H1 (cell line): ENCODE results near the gene CDR2L. TPM values are rescaled to one million over a fixed set of nuclear protein-coding genes. Genes with fewer than 3 reads are reported as not detected.

Source experiments
- CTCF ChIA-PET: fragments of 300-600 bp; sonication (Branson Sonifier 250); formaldehyde crosslinking; loops from one replicate; lab custom pipeline; 2021; ENCODE audit not compliant: partially characterized antibody; lab: Charles Lee
- POLR2A ChIA-PET: fragments of 300-600 bp; sonication (Branson Sonifier 250); formaldehyde crosslinking; loops from one replicate; lab custom pipeline; 2021; ENCODE audit warnings: inconsistent platforms; ENCODE audit not compliant: partially characterized antibody; lab: Charles Lee
- DNase-seq, 2 experiments: peaks; one replicate each; pipeline versions ENCODE4 v3.0.0 to v3.0.0-alpha.2; 2010 to 2022; ENCODE audit warnings: low spot score in 2 of 2, low read depth in 1 of 2, mixed read lengths in 1 of 2
- FAIRE-seq: peaks from 2 replicates; lab custom pipeline; 2011; peaks lifted over from hg19 to GRCh38; lab: Jason Lieb, UNC
- H2AFZ ChIP-seq: 2 replicates; pipeline ENCODE4 v1.8.1; 2012; ENCODE audit warnings: low read length, inconsistent platforms
- H2AK5ac ChIP-seq: 2 replicates; pipeline ENCODE4 v1.6.1; 2013; ENCODE audit warnings: low read depth, low read length
- H2BK120ac ChIP-seq: replicated peaks from 2 replicates; pipeline ENCODE3; 2013; ENCODE audit warnings: low read depth, low read length, inconsistent platforms
- H2BK12ac ChIP-seq: 2 replicates; pipeline ENCODE4 v1.6.1; 2013; ENCODE audit warnings: low read depth, low read length
- H2BK15ac ChIP-seq: 2 replicates; pipeline ENCODE4 v1.6.1; 2013; ENCODE audit warnings: low read length
- H2BK20ac ChIP-seq: 2 replicates; pipeline ENCODE4 v1.6.1; 2013; ENCODE audit warnings: low read length
- H2BK5ac ChIP-seq: 2 replicates; pipeline ENCODE4 v1.6.1; 2013; ENCODE audit warnings: low read depth, low read length
- H3K14ac ChIP-seq: 2 replicates; pipeline ENCODE4 v1.6.1; 2013; ENCODE audit warnings: inconsistent platforms; ENCODE audit not compliant: insufficient read length
- H3K18ac ChIP-seq: 2 replicates; pipeline ENCODE4 v1.6.1; 2013; ENCODE audit warnings: low read length; ENCODE audit errors: extremely low read depth
- H3K23ac ChIP-seq: 2 replicates; pipeline ENCODE4 v1.6.1; 2013; ENCODE audit warnings: inconsistent platforms; ENCODE audit not compliant: insufficient read length
- H3K23me2 ChIP-seq: 2 replicates; pipeline ENCODE4 v1.6.1; 2013; ENCODE audit warnings: low read depth, low read length
- H3K27ac ChIP-seq: 2 replicates; pipeline ENCODE4 v1.6.1; 2011; ENCODE audit warnings: low read depth, low read length, inconsistent platforms
- H3K27me3 ChIP-seq, 4 experiments: replicated peaks in 1 of 4; 1 replicate in 1 of 4; 2 replicates in 3 of 4; pipeline versions ENCODE4 v1.6.1 to v1.8.1; 2011 to 2013; ENCODE audit warnings: low read length in 3 of 4, mild to moderate bottlenecking in 3 of 4, inconsistent platforms in 2 of 4, mixed read lengths in 2 of 4, moderate library complexity in 1 of 4; ENCODE audit not compliant: control insufficient read depth in 3 of 4, insufficient read depth in 3 of 4; ENCODE audit errors: extremely low read depth in 1 of 4
- H3K36me3 ChIP-seq, 4 experiments: 2 replicates each; pipeline versions ENCODE4 v1.6.1 to v1.8.1; 2011 to 2013; ENCODE audit warnings: mild to moderate bottlenecking in 4 of 4, low read length in 3 of 4, moderate library complexity in 2 of 4, control low read depth in 1 of 4, inconsistent platforms in 1 of 4; ENCODE audit not compliant: insufficient read depth in 4 of 4, control insufficient read depth in 2 of 4
- H3K4ac ChIP-seq: replicated peaks from 2 replicates; pipeline ENCODE3; 2013; ENCODE audit warnings: low read length, low read depth, mixed read lengths, inconsistent platforms; ENCODE audit not compliant: insufficient read length
- H3K4me1 ChIP-seq, 4 experiments: replicated peaks in 1 of 4; 1 replicate in 1 of 4; 2 replicates in 3 of 4; pipeline versions ENCODE4 v1.6.1 to v1.8.1; 2011 to 2013; ENCODE audit warnings: low read length in 3 of 4, inconsistent platforms in 2 of 4, mixed read lengths in 1 of 4; ENCODE audit not compliant: insufficient read depth in 4 of 4, control insufficient read depth in 3 of 4
- H3K4me2 ChIP-seq, 2 experiments: 2 replicates each; pipeline versions ENCODE4 v1.6.1 to v1.8.1; 2011 to 2013; ENCODE audit warnings: low read depth in 2 of 2, low read length in 2 of 2, control low read depth in 1 of 2, inconsistent platforms in 1 of 2, mild to moderate bottlenecking in 1 of 2; ENCODE audit not compliant: insufficient read depth in 1 of 2
- H3K4me3 ChIP-seq, 4 experiments: fragments of 200-600, 300-600 bp in 1 of 4; sonication (generic), shearing (Covaris generic), sonication (Bioruptor Twin) in 1 of 4; 2 replicates each; pipeline versions ENCODE4 v1.5.1 to v1.8.1; 2011 to 2016; ENCODE audit warnings: low read length in 4 of 4, low read depth in 3 of 4, control low read depth in 2 of 4, inconsistent platforms in 2 of 4, mild to moderate bottlenecking in 2 of 4, mixed read lengths in 1 of 4, moderate library complexity in 1 of 4; ENCODE audit not compliant: insufficient read depth in 2 of 4; ENCODE audit errors: extremely low read depth in 1 of 4
- H3K56ac ChIP-seq: replicated peaks from 2 replicates; pipeline ENCODE3; 2013; ENCODE audit warnings: low read depth, mild to moderate bottlenecking, mixed read lengths, low read length, inconsistent platforms; ENCODE audit not compliant: insufficient read length
- H3K79me1 ChIP-seq: 2 replicates; pipeline ENCODE4 v1.6.1; 2013; ENCODE audit warnings: low read depth, low read length, control low read depth
- H3K79me2 ChIP-seq, 2 experiments: 2 replicates each; pipeline versions ENCODE4 v1.6.1 to v1.8.1; 2012 to 2013; ENCODE audit warnings: low read length in 2 of 2, mild to moderate bottlenecking in 2 of 2, inconsistent platforms in 1 of 2; ENCODE audit not compliant: insufficient read depth in 2 of 2, control insufficient read depth in 1 of 2
- H3K9ac ChIP-seq, 4 experiments: replicated peaks in 1 of 4; 1 replicate in 1 of 4; 2 replicates in 3 of 4; pipeline versions ENCODE4 v1.6.1 to v1.8.1; 2011 to 2013; ENCODE audit warnings: low read depth in 3 of 4, low read length in 3 of 4, control low read depth in 2 of 4, mild to moderate bottlenecking in 2 of 4, moderate library complexity in 2 of 4, inconsistent platforms in 1 of 4; ENCODE audit errors: extremely low read depth in 1 of 4
- H3K9me3 ChIP-seq, 2 experiments: 2 replicates each; pipeline versions ENCODE4 v1.6.1 to v1.8.1; 2012 to 2013; ENCODE audit warnings: mild to moderate bottlenecking in 2 of 2, moderate library complexity in 2 of 2, control low read depth in 1 of 2, inconsistent platforms in 1 of 2, low read depth in 1 of 2, low read length in 1 of 2, mixed read lengths in 1 of 2; ENCODE audit not compliant: insufficient read depth in 2 of 2
- H4K20me1 ChIP-seq, 2 experiments: replicated peaks in 1 of 2; 2 replicates each; pipeline versions ENCODE3 to v1.8.1; 2011 to 2013; ENCODE audit warnings: inconsistent platforms in 2 of 2, low read length in 2 of 2, mild to moderate bottlenecking in 1 of 2; ENCODE audit not compliant: insufficient read depth in 2 of 2, control insufficient read depth in 1 of 2
- H4K5ac ChIP-seq: 2 replicates; pipeline ENCODE4 v1.6.1; 2013; ENCODE audit warnings: low read length, low read depth, mixed read lengths, inconsistent platforms; ENCODE audit not compliant: insufficient read length
- H4K8ac ChIP-seq: 2 replicates; pipeline ENCODE4 v1.8.0; 2013; ENCODE audit warnings: mild to moderate bottlenecking, moderate library complexity, low read length, inconsistent platforms; ENCODE audit not compliant: insufficient read depth; ENCODE audit errors: extremely low read depth
- H4K91ac ChIP-seq: replicated peaks from 2 replicates; pipeline ENCODE3; 2013; ENCODE audit warnings: low read length, mixed read lengths, inconsistent platforms; ENCODE audit not compliant: insufficient read length
- CBX5 ChIP-seq: fragments of 300-800, 300-1000 bp; sonication (generic); IDR thresholded peaks from 2 replicates; pipeline ENCODE4 v1.7.1; 2016; ENCODE audit warnings: antibody characterized with exemption, low read length, low read depth
- CTBP2 ChIP-seq: IDR thresholded peaks from 2 replicates; pipeline ENCODE4 v1.7.0; 2011; ENCODE audit warnings: borderline replicate concordance, mild to moderate bottlenecking, moderate library complexity, mixed read lengths, low read length; ENCODE audit not compliant: insufficient read depth, insufficient read length
- E2F6 ChIP-seq: IDR thresholded peaks from 2 replicates; pipeline ENCODE4 v1.6.1; 2012; ENCODE audit warnings: inconsistent platforms
- EP300 ChIP-seq, 2 experiments: IDR thresholded peaks; 1 replicate in 1 of 2; 2 replicates in 1 of 2; pipeline ENCODE4 v1.6.1; 2011 to 2012; ENCODE audit warnings: low read depth in 2 of 2, low read length in 2 of 2, mild to moderate bottlenecking in 2 of 2, borderline replicate concordance in 1 of 2, inconsistent platforms in 1 of 2, moderate library complexity in 1 of 2
- KDM1A ChIP-seq: fragments of 200-600, 300-600 bp; sonication (generic); IDR thresholded peaks from 2 replicates; pipeline ENCODE4 v1.7.1; 2016; ENCODE audit warnings: mild to moderate bottlenecking, low read length, borderline replicate concordance
- POLR2A ChIP-seq, 2 experiments: IDR thresholded peaks; 1 replicate in 1 of 2; 2 replicates in 1 of 2; pipeline ENCODE4 v1.6.1; 2011; ENCODE audit warnings: low read depth in 2 of 2, low read length in 2 of 2, mild to moderate bottlenecking in 2 of 2; ENCODE audit errors: control extremely low read depth in 1 of 2
- SP4 ChIP-seq: IDR thresholded peaks from 2 replicates; pipeline ENCODE4 v1.6.1; 2012; ENCODE audit warnings: low read length, inconsistent platforms
- SUZ12 ChIP-seq: fragments of 200-600 bp; sonication (generic); IDR thresholded peaks from 2 replicates; pipeline ENCODE4 v1.6.1; 2012; ENCODE audit warnings: mild to moderate bottlenecking, inconsistent platforms, low read length, moderate library complexity, mixed read lengths
- YY1 ChIP-seq: IDR thresholded peaks from 2 replicates; pipeline ENCODE4 v1.6.1; 2011; ENCODE audit warnings: low read depth, mild to moderate bottlenecking, low read length
- ZNF274 ChIP-seq: IDR thresholded peaks from 2 replicates; pipeline ENCODE4 v1.7.0; 2012; ENCODE audit warnings: low read length, borderline replicate concordance; ENCODE audit errors: extremely low read depth
- WGBS, 2 experiments: shearing (Covaris generic) in 1 of 2; methylation state at CpG; one replicate each; pipeline versions ENCODE4 v1.1.6 to v1.1.7; 2013 to 2015; ENCODE audit warnings: low lambda C conversion rate in 2 of 2, mixed read lengths in 2 of 2, inconsistent platforms in 1 of 2, low coverage in 1 of 2, missing lambda C conversion rate in 1 of 2; ENCODE audit not compliant: insufficient replicate concordance in 2 of 2, insufficient coverage in 1 of 2, insufficient read length in 1 of 2; ENCODE audit errors: extremely low coverage in 1 of 2, missing lambda C conversion rate in 1 of 2; 5-methylcytosine and 5-hydroxymethylcytosine counted together
- polyA plus RNA-seq, 7 experiments: library from polyadenylated mRNA; depleted of rRNA in 3 of 7; stranded (reverse) in 5 of 7; unstranded in 2 of 7; fragments of >200 nt in 5 of 7; fragments of 200-250 nt in 2 of 7; gene quantifications; 1 replicate in 5 of 7; 2 replicates in 1 of 7; 4 replicates in 1 of 7; pipeline versions ENCODE4 v1.2.1 to v1.2.3, GENCODE V29; 2011 to 2013; ENCODE audit warnings: missing spikeins in 2 of 7, mixed read lengths in 2 of 7
- total RNA-seq: library from RNA; stranded (reverse); fragmentation: NEBNext Ultra II Directional; extraction: Animal tissue kit (Norgen Biotek cat#: 25700); gene quantifications from 2 replicates; pipeline ENCODE4 v1.2.1, GENCODE V29; 2021

CDR2L gene
- total and polyA plus RNA-seq, 2 of the 8 experiments (the other 6 are each of a cell fraction or from before 2014, with no cell fraction given), result 20.4 to 38.1 TPM

GRCh38 chr17:74981979-74982662 lies 5.3 kb upstream of the CDR2L start:
- Histone ChIP-seq H3K79me1 (no peaks in the 10 kb centered on the region; the same call in 1 of the 2 replicates), H2BK15ac (no peak overlapping the region), H3K4me3 (peak overlapping the region; percentile 70 to 90 (median 76)), H3K4ac (peak overlapping the region; percentile 88), H3K4me2 (peak overlapping the region; percentile 73 to 100), H3K9ac (peak overlapping the region; percentile 64 to 76 (median 70)), H3K56ac (peak overlapping the region; percentile 91), H2BK5ac (peak overlapping the region; percentile 84; the same call in 1 of the 2 replicates), H3K27ac (peak overlapping the region; percentile 55; the same call in 1 of the 2 replicates), H3K79me2 (no peaks in the 10 kb centered on the region), H3K23me2 (peaks cover 10% of the 10 kb centered on the region; the same call in 1 of the 2 replicates), H3K27me3 (peaks cover 0 to 2% (median 1%) of the 10 kb centered on the region in 4 experiments; a peak in 2 of 7 replicates), H2BK120ac (peak overlapping the region; percentile 66), H2AFZ (peak overlapping the region; percentile 18), H3K18ac (peak overlapping the region; percentile 87), H2BK20ac (0 out of 2 replicates have a peak overlapping the region, but pooled peaks have one; percentile 32), H4K91ac (peak overlapping the region; percentile 64), H4K20me1 (no peaks in the 10 kb centered on the region), H4K8ac (peak overlapping the region; percentile 95; the same call in 1 of the 2 replicates), H3K14ac (peak overlapping the region; percentile 38), H3K23ac (no peak overlapping the region), H3K36me3 (no peaks in the 10 kb centered on the region), H2BK12ac (peak overlapping the region; percentile 88), H3K9me3 (no peaks in the 10 kb centered on the region), H2AK5ac (no peak overlapping the region), H4K5ac (peak overlapping the region; percentile 93), H3K4me1 (peaks cover 4 to 8% (median 7%) of the 10 kb centered on the region in 4 experiments)
- ChIA-PET CTCF (interaction anchor here (0.9 to 2.3 kb wide), 7 partner anchors 9 to 289 kb away, joined by 3 to 19 read pairs (median 6); partner anchors contain the start of genes HID1 and MIF4GD), POLR2A (interaction anchor here (0.6 to 4.2 kb wide), 12 partner anchors 9 to 149 kb away, joined by 3 to 48 read pairs (median 4); partner anchors contain the start of genes HID1, MRPL58 and NT5C)
- DNase-seq (peak in 1 of 2 experiments; percentile 87), FAIRE-seq (no peak)
- 2% methylated on average over 61 of the region's 61 CpGs; no CpG with 5 or more reads in 1 of the 2 experiments for WGBS, 2 experiments
- no peak; the same call in 1 of the 2 replicates for TF ChIP-seq YY1
- TF ChIP-seq CBX5, result no peak
- no peak for TF ChIP-seq ZNF274
- TF ChIP-seq E2F6, result peak; percentile 71
- no peak for TF ChIP-seq SP4
- no peak for TF ChIP-seq SUZ12
- TF ChIP-seq EP300 (IDR thresholded peaks at IDR 0.05; ENCODE audit: borderline replicate concordance in 1 of 2, low read depth in 2 of 2, low read length in 2 of 2), result peak in 1 of 2 experiments; percentile 46; a peak in 1 of 3 replicates
- TF ChIP-seq KDM1A, result no peak
- TF ChIP-seq CTBP2, result peak; percentile 81
- TF ChIP-seq POLR2A (IDR thresholded peaks at IDR 0.05; ENCODE audit: control extremely low read depth in 1 of 2, low read depth in 2 of 2, low read length in 2 of 2), result peak; percentile 94 to 97
